Activated CD4-positive, alpha-beta T cell treated with anti-CD3 and anti-CD28 coated beads for 1 hour (primary cell): ENCODE results near the gene TFDP2.
A peak's percentile ranks its signal among the peaks of the same experiment; 100 is the strongest.
"Not testable (repeated sequence)": the region's sequence is repeated elsewhere in the genome, so short reads cannot be mapped to it uniquely, and the experiment has no call there.

Experiments used
- DNase-seq: peaks from one replicate; pipeline ENCODE4 v3.0.0-alpha.2; 2020

The TFDP2 gene

GRCh38 chr3:141920701-141921100 lies 228.6 kb downstream of the TFDP2 start:
- no peak for DNase-seq

GRCh38 chr3:141915766-141916165 lies 233.6 kb downstream of the TFDP2 start:
- DNase-seq, result no peak

- DNase-seq, result no peak
These were observed 234.3 kb downstream of the TFDP2 start for GRCh38 chr3:141915016-141915415.

GRCh38 chr3:141914311-141914710 lies 235.0 kb downstream of the TFDP2 start:
- no peak for DNase-seq

- peak; percentile 29 for DNase-seq
These were observed 236.1 kb downstream of the TFDP2 start for GRCh38 chr3:141913150-141913811.

GRCh38 chr3:141909986-141910385 lies 239.4 kb downstream of the TFDP2 start:
- not testable (repeated sequence) for DNase-seq

- no peak for DNase-seq
These were observed 239.9 kb downstream of the TFDP2 start for GRCh38 chr3:141909408-141909807.

GRCh38 chr3:141905129-141905528 lies 244.2 kb downstream of the TFDP2 start:
- no peak for DNase-seq

- no peak for DNase-seq
These were observed 245.1 kb downstream of the TFDP2 start for GRCh38 chr3:141904203-141904602.

GRCh38 chr3:141901914-141902313 lies 247.4 kb downstream of the TFDP2 start:
- no peak for DNase-seq

GRCh38 chr3:141900343-141900742 lies 249.0 kb downstream of the TFDP2 start:
- DNase-seq, result no peak

- DNase-seq, result no peak
These were observed 250.4 kb downstream of the TFDP2 start for GRCh38 chr3:141898908-141899307.

GRCh38 chr3:141895731-141896130 lies 253.6 kb downstream of the TFDP2 start:
- no peak for DNase-seq

- DNase-seq, result no peak
These were observed 254.7 kb downstream of the TFDP2 start for GRCh38 chr3:141894524-141895176.
